Ovary (tissue), 3 donors: ENCODE measurements around the gene ERF.

Experiments used
- CTCF ChIP-seq, 3 donors: fragments of 450-650 bp in 2 of 3; fragments of 200-600 bp in 1 of 3; IDR thresholded peaks; one replicate each; pipeline versions ENCODE4 v1.5.1 to v1.8.0; 2016 to 2022; ENCODE audit warnings: antibody characterized with exemption in 3 of 3, mild to moderate bottlenecking in 1 of 3
- POLR2A ChIP-seq: fragments of 450-650 bp; IDR thresholded peaks from one replicate; pipeline ENCODE4 v1.6.1; 2017; ENCODE audit warnings: antibody characterized with exemption, mild to moderate bottlenecking, moderate library complexity
- donor health status: DM: no; HTN: no; CAD: no.

- no peak for TF ChIP-seq CTCF (IDR thresholded peaks at IDR 0.05)
- TF ChIP-seq POLR2A: no peak
Observed at GRCh38 chr19:42273407-42274064, 18.6 kb upstream of the ERF start.
